ENCODE data around the gene BACE2.

Gene BACE2

DNA sequence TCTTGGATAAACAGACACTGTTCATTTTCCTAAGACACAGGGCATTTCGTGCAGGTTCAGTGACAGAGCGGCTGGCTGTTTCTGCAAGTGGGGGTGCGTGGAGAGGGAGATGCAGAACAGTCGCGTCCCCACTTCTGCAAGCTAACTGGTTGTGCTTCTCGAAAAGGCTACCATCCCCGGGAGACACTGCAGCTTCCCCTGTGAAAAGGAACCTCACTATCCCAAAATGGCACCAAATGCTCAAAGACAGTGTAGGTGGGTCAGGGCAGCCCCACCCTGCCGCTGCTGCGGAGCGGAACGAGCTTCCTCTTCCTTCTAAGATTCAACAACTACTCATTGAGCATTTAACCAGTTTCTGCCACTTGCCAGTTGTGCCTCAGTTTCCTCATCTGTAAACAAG, 19.2 kb upstream of the BACE2 start:
- DNase-seq (ENCODE audit: low read depth): no peak

DNA sequence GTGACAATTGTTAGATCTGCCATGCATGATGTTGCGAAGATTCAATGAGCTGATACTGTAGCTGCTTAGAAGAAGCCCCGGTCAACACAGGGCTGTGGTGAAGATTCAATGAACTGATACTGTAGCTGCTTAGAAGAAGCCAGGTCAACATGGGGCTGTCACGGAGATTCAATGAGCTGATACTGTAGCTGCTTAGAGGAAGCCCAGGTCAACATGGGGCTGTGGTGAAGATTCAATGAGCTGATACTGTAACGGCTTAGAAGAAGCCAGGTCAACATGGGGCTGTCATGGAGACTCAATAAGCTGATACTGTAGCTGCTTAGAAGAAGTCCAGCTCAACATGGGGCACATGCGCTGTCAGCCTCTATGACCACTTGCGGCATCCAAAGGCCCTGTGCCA, 18.8 kb upstream of the BACE2 start:
- no peak for DNase-seq (ENCODE audit: low read depth)

DNA sequence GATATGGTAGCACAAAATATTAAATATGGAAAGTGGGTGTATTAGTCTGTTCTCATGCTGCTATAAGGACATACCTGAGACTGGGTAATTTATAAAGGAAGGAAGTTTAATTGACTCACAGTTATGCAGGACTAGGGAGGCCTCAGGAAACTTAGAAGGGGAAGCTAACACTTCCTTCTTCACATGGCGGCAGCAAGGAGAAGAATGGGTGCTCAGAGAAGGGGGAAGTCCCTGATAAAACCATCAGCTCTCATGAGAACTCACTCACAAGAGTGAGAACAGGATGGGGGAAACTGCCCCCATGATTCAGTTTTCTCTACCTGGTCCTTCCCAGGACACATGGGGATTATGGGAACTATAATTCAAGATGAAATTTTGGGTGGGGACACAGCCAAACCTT, 15.8 kb upstream of the BACE2 start:
- no peak for DNase-seq (ENCODE audit: low read depth)

DNA sequence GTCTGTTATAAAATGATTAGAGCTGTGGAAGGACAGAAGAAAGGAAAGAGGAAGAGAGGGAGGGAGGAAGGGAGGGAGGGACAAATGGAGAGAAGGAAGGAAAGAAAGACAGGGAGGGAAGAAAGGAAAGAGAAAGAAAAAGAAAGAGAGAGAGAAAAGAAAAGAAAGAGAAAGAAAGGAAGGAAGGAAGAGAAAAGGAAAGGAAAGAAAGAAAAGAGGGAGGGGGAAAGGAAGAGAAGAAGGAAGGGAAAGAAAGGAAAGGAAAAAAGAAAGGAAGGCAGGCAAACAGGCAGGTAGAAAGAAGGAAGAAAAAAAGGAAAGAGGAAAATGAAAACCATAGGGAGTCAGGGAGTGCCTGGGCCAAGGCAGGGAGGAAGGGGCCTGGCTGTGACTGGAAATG, 14.5 kb upstream of the BACE2 start:
- DNase-seq (ENCODE audit: low read depth): no peak

DNA sequence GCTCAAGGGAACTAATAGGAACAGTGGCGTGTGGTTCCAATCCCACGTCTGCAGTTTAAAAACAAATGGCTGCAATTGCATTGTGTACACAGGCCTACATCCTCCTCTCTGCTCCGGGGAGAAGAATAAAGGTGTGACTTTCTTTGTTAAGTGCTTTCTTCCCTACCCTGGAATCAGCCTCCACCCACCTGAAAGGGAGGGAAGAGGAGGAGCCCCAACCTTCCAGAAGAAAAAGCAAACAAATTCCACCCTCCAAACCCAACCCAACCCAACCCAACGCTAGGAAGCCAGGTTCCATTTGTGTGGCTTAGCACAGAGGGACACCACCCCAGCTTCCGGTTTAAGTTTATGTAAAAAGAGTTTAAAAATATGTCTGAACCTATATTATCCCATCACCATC, 11.8 kb upstream of the BACE2 start:
- DNase-seq (ENCODE audit: low read depth): no peak

DNA sequence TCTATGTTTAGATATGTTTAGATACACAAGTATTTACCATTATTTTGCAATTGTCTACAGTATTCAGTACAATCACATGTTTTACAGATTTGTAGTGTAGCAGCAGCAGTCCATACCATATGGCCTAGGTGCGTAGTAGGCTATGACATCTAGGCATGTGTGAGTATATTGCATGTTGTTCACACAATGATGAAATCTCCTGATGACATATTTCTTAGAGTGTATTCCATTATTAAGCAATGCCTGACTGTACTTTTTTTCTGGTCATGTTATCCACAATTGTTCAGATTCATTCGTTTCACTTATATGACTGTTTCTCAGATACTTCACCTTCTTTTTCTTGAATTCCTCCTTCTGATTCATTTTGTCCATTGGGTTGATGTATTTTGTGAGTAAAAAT, 9.9 kb upstream of the BACE2 start:
- DNase-seq (ENCODE audit: low read depth): no peak

DNA sequence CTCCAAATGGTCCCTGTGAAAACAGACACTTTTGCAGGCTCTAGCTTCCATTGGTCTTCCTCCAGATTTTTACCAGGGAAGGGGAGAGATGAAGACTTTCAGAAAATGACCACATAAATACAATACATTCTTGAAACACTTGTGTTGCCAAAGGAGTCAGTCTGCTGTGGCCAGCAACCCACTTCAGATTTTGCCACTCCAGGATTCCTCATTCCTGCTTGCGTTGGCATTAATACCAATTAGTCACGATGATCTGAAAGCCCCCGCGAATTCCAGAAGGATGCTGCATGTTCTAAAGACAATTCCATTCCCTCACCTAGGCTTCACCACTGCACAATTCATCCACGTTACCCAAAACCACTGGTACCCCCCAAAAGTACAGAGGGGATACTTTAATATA, 7.9 kb upstream of the BACE2 start:
- no peak for DNase-seq (ENCODE audit: low read depth)

DNA sequence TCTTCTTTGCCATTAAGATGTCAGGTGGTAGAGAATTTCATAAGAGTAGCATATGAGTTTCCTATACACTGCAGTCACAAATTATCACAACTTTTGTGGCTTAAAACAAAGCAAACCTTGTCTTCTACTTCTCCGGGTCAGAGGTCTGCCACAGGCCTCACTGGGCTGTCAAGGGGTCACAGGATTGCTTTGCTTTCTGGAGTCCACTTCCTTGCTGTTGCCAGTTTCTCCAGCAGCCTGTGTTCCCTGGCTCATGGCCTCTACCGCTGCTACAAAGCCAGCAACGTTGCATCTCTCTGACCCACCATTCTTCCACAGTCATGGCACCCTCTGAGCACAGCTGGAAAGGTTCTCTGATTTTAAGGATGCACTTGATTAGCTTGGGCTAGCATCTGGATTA, 6.5 kb upstream of the BACE2 start:
- DNase-seq (ENCODE audit: low read depth): no peak

DNA sequence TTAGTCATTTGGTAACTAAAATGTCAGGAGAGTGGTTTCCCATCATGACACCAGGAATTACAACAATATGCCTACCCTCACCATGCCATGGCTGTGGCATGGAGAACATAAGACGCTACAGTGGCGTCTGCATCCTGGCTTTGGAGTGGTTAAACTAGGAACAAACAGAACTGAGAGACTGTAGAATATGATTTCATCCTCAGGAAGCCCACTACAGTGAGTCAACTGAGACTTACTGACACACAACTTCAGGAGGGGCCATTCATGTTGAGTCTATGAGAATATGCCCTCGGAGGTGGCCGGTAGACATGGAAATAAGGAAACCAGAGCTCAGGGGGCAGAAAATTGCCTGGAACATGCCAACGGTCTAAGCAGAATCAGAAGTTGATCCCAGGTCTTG, 5.9 kb upstream of the BACE2 start:
- no peak for DNase-seq (ENCODE audit: low read depth)

DNA sequence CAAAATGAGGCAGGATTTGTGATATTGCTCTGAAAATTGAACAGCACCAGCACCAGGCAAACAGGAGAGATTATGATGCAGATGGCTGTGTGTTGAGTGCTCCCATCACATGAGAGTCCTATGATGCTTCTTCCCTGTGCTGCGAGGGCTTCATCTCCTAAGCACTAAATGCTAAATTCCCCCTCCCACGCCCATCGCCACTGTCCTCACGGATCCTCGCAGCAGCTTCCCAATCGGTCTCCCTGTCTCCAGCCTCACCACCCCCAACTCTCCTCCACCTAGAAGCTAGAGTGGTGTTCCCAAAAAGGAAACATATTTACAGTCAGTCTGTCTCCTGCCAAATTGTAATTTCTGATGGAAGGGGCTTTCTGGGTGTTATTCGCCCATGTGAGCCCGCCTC, 4.9 kb upstream of the BACE2 start:
- DNase-seq (ENCODE audit: low read depth): no peak

DNA sequence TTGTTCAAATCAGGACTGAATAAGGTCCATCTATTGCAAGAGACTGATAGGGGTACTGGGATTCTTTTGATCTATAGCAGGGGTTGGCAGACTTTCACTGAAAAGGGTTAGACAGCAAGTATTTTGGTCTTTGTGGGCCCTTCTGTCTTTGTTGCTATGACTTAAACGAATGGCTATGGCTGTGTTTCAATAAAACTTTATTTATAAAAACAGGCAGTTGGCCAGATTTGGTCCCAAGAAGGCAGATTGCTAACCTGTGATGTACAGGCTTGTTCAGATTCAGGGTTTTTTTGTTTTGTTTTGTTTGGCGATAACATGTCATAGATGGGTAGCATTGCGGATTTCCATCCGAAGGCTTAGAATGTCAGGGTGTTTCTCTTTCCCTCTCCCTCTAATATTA, 3.9 kb upstream of the BACE2 start:
- DNase-seq (ENCODE audit: low read depth): no peak

DNA sequence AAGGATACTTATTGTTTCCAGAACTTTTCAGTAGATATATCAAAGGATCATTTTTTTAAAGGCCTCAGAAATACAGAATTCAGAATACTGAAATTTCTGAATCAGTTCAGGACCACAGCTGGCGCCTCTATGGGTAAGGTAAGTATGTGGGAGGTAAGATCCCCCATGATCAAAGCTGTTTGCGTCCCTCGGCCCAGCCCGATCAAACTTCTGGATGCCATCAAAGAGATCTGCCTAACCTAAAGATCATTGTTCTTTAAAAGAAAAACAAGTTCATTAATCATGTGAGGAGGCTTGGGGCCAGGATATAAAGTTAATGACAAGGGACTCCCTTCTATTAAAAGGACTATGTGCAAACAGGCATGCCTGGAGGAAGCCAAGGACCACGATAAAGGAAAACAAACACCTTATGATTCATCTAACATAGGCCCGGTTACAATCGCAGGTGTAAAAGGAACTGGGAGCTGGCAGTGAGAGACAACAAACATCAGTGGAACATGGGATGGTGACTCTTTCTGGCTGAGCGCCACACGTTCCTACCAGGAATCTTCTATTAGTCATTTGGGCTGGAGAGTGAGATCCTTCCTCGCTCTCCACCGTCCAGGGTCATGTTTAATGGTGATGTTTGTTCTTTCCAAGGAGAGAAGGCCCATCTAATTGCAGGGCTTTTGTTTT, 2.8 kb upstream of the BACE2 start:
- DNase-seq (ENCODE audit: low read depth): no peak

DNA sequence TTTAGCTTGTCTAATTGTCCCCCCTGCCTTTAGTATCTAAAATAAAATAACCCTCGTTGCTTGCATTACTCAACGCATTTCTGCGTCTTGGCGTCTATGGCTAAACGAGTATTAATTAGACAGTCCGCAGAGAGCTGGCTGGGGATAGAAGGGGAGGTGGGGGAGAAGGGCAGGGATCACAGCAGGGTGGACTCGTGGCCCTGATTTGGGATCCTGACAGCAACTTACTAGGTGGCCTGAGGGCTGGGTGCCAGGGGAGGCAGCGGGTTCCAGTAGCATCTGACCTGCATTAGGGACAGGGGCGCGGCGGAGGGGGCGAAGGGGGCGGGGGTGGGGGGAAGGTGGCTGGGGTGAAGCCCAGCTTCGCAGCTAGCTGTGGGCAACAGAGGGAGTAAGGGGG, 1.1 kb upstream of the BACE2 start:
- no peak for DNase-seq (ENCODE audit: low read depth)

DNA sequence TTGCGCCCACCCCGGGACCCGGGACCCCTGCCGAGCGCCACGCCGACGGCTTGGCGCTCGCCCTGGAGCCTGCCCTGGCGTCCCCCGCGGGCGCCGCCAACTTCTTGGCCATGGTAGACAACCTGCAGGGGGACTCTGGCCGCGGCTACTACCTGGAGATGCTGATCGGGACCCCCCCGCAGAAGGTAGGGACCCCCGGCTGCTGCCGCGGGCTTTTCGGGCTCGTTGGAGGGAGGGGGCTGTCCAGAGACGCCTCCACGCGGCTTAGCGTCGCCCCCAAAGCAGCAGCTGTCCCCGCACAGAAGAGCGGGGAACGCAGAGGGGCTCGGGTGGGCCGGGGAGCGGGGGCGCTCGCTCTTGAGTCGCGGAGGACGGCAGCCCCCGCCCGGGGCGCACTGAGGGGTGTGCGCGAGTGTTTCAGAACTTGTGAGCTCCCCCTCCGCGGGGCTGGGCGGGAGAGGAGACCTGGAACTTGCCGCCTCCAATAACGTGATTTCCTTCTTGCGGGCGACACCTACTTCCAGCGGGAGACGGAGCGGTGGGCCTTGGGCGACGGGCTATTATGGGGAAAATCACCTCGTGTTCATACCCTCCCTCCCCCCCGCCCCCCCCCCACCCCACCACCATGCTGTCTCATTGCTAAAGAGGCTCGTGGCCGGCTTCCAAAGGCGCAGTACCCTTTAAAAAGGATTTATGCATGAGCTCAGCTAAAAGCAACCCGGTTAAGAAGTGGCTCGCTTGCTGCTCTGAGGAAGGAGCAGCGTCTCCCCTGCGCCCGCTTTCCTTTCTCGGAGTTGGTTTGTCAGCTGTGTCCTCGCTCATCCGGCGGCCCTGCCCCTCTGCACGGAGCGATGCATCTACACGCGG, 664 bp downstream of the BACE2 start:
- DNase-seq (ENCODE audit: low read depth): no peak

DNA sequence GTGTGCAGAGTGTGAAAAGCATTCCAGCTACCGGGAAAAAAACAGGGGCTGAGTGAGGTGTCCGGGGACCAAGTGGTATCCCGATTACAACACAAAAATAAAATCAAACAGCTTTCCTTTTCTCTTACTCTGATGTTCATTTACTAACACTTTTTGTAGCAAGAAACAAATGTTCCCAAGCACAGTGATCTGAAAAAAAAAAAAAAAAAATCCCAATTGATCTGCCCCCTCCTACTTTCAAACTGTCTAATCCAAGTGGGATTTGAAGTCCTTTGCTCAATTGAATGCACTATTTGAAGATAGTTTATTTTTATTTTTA, 1.3 kb downstream of the BACE2 start:
- no peak for DNase-seq (ENCODE audit: low read depth)

DNA sequence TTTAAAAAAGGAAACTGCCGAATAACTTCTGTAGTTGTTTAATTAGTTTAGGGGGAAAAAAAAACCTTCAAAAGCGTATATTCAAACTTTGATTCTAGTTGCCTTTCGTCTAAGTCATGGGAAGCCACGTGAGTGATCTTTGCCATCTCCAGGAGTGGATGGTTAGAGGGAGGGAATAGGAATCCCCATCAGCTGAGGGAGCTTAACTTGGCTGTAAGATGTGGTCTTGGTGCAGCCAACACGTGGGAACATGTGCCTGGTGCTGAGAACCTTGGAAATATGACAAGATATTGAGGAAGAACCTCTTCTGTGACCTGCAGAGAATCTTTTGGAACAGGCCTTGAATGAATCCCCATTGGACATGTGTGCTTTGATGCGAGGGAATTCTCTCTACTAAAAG, 1.7 kb downstream of the BACE2 start:
- no peak for DNase-seq (ENCODE audit: low read depth)

DNA sequence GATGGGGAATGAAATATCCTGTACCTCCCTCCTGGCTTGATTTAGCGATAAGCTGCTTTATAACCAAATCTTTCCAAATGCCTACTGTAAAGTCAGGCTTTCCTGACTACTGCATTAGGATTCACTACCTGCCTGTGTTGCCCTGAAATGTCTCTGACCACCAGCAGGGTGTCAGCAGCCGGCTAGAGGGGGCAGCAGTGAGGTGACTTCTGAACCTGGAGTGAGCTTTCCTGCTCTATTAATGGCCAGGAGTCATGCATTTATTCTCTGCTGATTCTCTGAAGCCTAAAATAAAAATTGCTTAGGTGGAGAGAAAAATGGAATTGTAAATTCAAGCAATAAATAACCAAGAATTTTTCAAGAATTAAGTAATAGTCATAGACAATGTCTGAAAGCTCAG, 2.5 kb downstream of the BACE2 start:
- DNase-seq (ENCODE audit: low read depth): no peak

DNA sequence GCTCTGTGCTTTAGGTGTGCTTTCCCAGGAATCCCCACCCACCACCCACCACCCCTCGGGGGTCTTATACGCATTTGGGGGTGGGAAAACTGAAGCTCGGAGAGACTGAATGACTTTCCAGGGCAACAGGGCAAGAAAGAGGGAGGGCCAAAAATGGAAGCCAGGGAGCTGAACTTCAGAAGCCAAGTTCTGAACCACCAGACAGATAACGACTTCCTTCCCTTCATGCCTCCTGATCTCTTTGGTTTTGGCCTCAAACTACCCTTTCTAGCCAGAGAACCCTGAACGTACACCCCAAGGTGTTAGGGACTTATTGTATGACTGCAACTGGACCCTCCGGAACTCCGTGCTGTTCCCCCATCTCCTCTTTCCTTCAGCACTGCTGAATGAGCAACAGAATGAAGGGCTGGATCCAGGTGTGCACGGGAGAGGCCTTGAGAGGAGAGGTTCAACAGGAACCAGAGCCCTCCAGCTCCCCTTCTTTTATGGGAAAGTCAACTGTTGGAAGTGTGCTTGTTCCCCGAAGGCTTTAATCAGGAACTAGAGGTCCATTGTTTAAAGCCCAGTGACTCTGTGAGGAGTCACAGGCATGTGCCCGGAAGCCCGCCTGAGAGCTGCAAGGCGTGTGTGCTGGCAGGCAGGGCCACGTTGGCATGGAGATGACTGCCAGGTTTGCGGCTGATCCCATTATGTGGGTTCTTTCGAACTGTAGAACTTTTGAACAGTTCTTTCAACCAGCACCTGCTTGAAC, 3.1 kb downstream of the BACE2 start:
- no peak for DNase-seq (ENCODE audit: low read depth)

DNA sequence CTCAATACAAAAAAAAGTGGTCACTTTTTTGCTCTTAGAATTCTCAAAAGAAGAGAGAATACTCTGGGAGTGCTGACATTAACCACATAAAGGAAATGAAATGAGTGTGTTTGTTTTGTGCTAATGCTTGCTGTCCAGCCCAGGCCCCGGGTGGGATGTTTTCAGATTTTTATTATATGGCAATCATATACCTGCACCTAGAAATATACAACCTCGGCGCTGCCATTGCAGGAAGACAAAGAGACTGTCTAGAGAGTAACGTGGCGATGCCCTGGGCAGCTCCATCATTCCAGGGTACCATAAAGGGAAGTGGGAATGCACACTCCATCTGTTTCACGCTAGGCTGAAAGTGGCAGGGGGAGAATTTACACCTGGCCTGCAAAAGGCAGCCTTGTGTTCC, 7.1 kb downstream of the BACE2 start:
- no peak for DNase-seq (ENCODE audit: low read depth)

DNA sequence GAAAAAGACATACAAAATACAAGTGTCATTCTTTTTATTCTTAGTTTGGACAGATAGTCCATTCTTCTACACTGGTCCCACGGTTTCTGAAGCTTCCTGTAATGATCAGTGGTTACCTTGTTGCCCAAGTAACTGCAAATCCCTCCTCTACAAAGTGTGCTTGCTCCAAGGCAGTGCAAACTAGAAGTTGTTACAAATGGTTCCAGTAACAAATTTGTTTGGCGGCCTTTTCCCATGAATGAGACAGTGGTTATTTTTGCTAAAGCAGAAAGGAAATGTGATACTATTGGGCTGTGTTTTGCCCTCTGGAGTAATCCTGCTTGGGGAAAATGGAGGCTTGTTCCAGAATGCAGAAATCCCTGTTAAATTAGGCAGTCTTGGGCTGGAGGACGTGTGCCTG, 8.9 kb downstream of the BACE2 start:
- no peak for DNase-seq (ENCODE audit: low read depth)

DNA sequence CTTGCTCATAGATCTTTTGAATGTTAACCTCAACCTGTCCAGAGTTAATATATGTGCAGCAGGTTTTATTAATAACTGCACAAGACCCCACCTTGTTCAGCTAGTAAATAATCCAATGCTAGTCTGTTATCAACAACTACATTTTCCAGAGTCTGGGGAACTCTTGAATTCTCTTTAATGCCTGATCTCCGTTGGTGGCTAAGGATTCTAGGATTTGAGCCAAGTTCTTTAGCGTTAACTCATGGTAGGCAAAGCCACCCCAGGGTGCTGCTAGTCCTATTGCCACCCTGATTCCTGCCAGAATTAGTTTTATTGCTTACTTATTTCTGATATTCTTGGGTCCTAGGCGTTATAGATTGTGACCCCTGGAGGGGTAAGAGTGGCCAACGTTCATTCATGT, 12.8 kb downstream of the BACE2 start:
- no peak for DNase-seq (ENCODE audit: low read depth)

DNA sequence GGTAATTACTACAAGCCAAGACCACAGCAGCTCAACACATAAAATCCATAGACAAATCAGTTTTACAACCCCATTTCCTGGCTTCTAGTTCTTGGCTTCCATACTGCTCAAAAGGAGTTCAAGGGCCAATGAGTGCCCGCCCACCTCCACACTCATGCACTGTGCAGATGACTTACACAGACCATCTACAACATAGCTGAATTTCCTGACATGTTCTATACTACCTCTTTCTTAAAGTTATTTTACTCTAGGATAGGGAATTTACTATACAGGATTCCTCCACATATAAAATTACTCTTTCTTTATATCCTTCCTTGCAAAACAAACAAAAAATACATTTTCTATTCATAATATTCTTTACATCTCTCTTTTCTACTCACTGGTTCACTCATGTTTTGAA, 14.6 kb downstream of the BACE2 start:
- DNase-seq (ENCODE audit: low read depth): no peak

DNA sequence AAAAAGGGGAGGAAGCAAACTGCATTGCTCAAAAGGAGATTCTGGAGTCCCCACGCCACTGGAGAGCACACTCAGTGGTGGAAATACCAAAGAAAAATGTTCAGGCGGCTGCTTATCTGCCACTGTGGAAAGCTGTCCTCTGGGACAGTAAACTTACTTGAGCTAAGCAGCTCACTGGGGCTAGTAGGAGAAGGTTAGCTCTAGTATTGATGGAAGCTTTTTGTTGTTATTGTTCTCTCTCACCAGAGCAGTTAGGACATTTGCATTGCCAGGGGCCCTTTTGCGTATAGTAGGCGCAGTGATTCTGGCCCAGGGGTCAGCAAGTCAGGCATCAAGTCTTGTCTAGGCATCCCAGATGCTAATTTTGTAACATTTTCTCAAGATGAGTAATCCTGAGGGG, 15.6 kb downstream of the BACE2 start:
- no peak for DNase-seq (ENCODE audit: low read depth)
